Psoas muscle (tissue), 8 donors: Measurements from ENCODE around the gene OR6Y1. TPM values are rescaled to one million over a fixed set of nuclear protein-coding genes. Genes with fewer than 3 reads are reported as not detected.

Experiments used
- ATAC-seq, 4 donors: fragments of 200-7000 bp; cut with Tn5 transposase; one replicate each; pipeline ENCODE4 v1.9.1; 2020; ENCODE audit warnings: moderate library complexity in 3 of 4, mild to moderate bottlenecking in 2 of 4
- DNase-seq, 2 donors: peaks; one replicate each; pipeline ENCODE4 v3.0.0-alpha.2; 2020
- H3K27ac ChIP-seq: fragments of 200-600 bp; one replicate; pipeline ENCODE4 v1.8.0; 2022
- H3K27me3 ChIP-seq, 3 donors: fragments of 200-600 bp in 1 of 3; one replicate each; pipeline versions ENCODE4 v1.6.1 to v1.8.0; 2013 to 2022; ENCODE audit warnings: low read length in 2 of 3, mild to moderate bottlenecking in 2 of 3, moderate library complexity in 1 of 3; ENCODE audit not compliant: insufficient read depth in 3 of 3
- H3K36me3 ChIP-seq, 2 donors: fragments of 200-600 bp in 1 of 2; one replicate each; pipeline versions ENCODE4 v1.6.1 to v1.8.0; 2013 to 2022; ENCODE audit warnings: low read depth in 1 of 2, mild to moderate bottlenecking in 1 of 2, moderate library complexity in 1 of 2; ENCODE audit not compliant: insufficient read depth in 1 of 2
- H3K4me1 ChIP-seq: fragments of 200-600 bp; one replicate; pipeline ENCODE4 v1.8.0; 2022
- H3K4me3 ChIP-seq: fragments of 200-600 bp; one replicate; pipeline ENCODE4 v1.8.0; 2022; ENCODE audit warnings: mild to moderate bottlenecking
- H3K9me3 ChIP-seq: fragments of 200-600 bp; one replicate; pipeline ENCODE4 v1.8.0; 2022
- WGBS, 3 donors: extraction: QIAGEN DNeasy Blood & Tissue Kit; methylation state at CpG; one replicate each; pipeline versions ENCODE4 v1.1.6 to v1.1.7; 2013; 5-methylcytosine and 5-hydroxymethylcytosine counted together
- intact Hi-C, 2 donors: fragments of 100-400 bp; cut with DNase I; formaldehyde crosslinking; loops; one replicate each; pipeline versions ENCODE4 v1.11.0 to v1.14.2; 2022
- polyA plus RNA-seq, 3 donors: library from polyadenylated mRNA; stranded (reverse); fragments of 200-250 nt; gene quantifications; one replicate each; pipeline ENCODE4 v1.2.3, GENCODE V29; 2013
- total RNA-seq, 4 donors: library from RNA; stranded (reverse); fragmentation: NEBNext Ultra II Directional in 2 of 4; extraction: Animal tissue kit (Norgen Biotek cat#: 25700) in 2 of 4; gene quantifications; one replicate each; pipeline versions ENCODE4 v1.2.1 to v1.2.4, GENCODE V29; 2021 to 2023
- TF ChIP-seq, protein P1 (sequence below): fragments of 200-600 bp; IDR thresholded peaks from one replicate; pipeline ENCODE4 v1.8.0; 2022; ENCODE audit warnings: antibody characterized with exemption
- donor health status: healthy with polysubstance abuse.
- donor health status: DM: no; HTN: no; CAD: no; lungs with moderate emphysema.
- donor health status: Bipolar disorder and iron deficiency.
- donor health status: healthy.
- donor health status: DM: yes; HTN: yes; CAD: no.
- donor health status: DM: no; HTN: no; CAD: no.
- donor health status: DM: no; HTN: no; CAD: no.
- donor health status: DM: yes; HTN: yes; CAD: no.

The OR6Y1 gene
- total and polyA plus RNA-seq, 7 donors, result not detected

DNA sequence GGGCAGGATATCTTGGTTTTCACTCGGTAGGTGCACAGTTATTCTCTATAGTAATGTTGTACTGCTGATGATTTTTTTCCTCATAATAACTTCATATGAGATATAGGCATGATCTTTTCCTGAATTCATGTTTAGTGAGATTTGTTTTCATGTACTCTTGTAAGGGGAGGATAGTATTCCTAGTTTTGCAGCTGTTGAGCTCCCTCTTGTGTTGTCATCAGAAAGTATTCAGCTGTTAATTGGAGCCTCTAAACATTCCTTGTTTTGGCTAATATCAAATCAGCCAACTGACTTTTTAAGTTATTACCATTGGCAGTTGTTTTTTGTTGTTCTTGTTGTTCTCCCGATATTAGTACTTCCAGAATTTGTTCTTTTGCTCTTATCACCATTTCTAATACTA is 57.8 kb downstream of the OR6Y1 start:
- 18 to 30% (median 19%) methylated on average over 2 of the region's 2 CpGs for WGBS, 3 donors
- ATAC-seq, result no peak
- no peak overlapping the region for H3K4me3 ChIP-seq
- intact Hi-C loops, result no loop called here
- no peak overlapping the region for H3K27ac ChIP-seq
- H3K9me3 ChIP-seq, result no peaks in the 10 kb centered on the region
- H3K27me3 ChIP-seq, result no peaks in the 10 kb centered on the region
- no peaks in the 10 kb centered on the region for H3K36me3 ChIP-seq
- DNase-seq, result no peak
- TF ChIP-seq, protein P1, sequence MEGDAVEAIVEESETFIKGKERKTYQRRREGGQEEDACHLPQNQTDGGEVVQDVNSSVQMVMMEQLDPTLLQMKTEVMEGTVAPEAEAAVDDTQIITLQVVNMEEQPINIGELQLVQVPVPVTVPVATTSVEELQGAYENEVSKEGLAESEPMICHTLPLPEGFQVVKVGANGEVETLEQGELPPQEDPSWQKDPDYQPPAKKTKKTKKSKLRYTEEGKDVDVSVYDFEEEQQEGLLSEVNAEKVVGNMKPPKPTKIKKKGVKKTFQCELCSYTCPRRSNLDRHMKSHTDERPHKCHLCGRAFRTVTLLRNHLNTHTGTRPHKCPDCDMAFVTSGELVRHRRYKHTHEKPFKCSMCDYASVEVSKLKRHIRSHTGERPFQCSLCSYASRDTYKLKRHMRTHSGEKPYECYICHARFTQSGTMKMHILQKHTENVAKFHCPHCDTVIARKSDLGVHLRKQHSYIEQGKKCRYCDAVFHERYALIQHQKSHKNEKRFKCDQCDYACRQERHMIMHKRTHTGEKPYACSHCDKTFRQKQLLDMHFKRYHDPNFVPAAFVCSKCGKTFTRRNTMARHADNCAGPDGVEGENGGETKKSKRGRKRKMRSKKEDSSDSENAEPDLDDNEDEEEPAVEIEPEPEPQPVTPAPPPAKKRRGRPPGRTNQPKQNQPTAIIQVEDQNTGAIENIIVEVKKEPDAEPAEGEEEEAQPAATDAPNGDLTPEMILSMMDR, result no peak
- H3K4me1 ChIP-seq, result no peaks in the 10 kb centered on the region

DNA sequence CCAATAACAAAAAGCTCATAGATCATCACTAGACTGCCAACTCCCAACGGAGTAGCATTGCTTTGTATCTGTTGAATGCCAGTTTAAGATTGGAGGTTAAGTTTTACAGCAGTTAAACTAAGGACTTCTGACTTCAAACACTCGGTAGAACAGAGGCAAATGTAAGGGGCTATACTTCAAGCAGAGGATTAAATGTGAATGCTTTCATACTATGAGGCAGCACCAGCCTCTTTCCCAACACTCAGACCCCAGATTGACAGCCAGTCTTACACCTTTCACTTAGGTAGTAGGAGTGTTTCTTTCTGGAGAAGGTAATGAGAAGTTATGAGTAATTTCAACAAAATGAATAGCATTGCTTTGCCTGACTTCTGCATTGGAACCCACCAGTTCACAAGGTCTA is 59.4 kb downstream of the OR6Y1 start:
- ATAC-seq (no peak), DNase-seq (no peak)
- intact Hi-C loops, result no loop called here
- Histone ChIP-seq H3K27ac (no peak overlapping the region), H3K9me3 (no peaks in the 10 kb centered on the region), H3K4me1 (no peaks in the 10 kb centered on the region), H3K4me3 (no peak overlapping the region), H3K27me3 (no peaks in the 10 kb centered on the region), H3K36me3 (no peaks in the 10 kb centered on the region)
- WGBS, 3 donors, result 0 to 22% (median 15%) methylated on average over 2 of the region's 2 CpGs
- TF ChIP-seq, protein P1, result no peak

Other genes starting within 250 kb of the OR6Y1 start
- not detected for gene CD1B, start 222.9 kb downstream of the OR6Y1 start, total RNA-seq
- under 1 TPM in 1 of 3 donors, not detected in 2; 0.03 TPM for gene CD1B, start 222.9 kb downstream of the OR6Y1 start, polyA plus RNA-seq
- not detected for gene CD1E, start 200.5 kb downstream of the OR6Y1 start, total RNA-seq
- gene CD1E, start 200.5 kb downstream of the OR6Y1 start, polyA plus RNA-seq, result under 1 TPM in 1 of 3 donors, not detected in 2; 0.08 TPM
- gene OR10T2, start 154.9 kb downstream of the OR6Y1 start, total RNA-seq, result not detected
- not detected for gene OR10T2, start 154.9 kb downstream of the OR6Y1 start, polyA plus RNA-seq
- gene OR10K2, start 128.2 kb downstream of the OR6Y1 start, total RNA-seq, result not detected
- gene OR10K2, start 128.2 kb downstream of the OR6Y1 start, polyA plus RNA-seq, result not detected
- under 1 TPM in 1 of 4 donors, not detected in 3; 0.06 TPM for gene OR10K1, start 92.6 kb downstream of the OR6Y1 start, total RNA-seq
- not detected for gene OR10K1, start 92.6 kb downstream of the OR6Y1 start, polyA plus RNA-seq
- not detected for gene OR10R2, start 82.2 kb downstream of the OR6Y1 start, total RNA-seq
- gene OR10R2, start 82.2 kb downstream of the OR6Y1 start, polyA plus RNA-seq, result not detected
- gene OR6P1, start 16.2 kb upstream of the OR6Y1 start, total RNA-seq, result not detected
- gene OR6P1, start 16.2 kb upstream of the OR6Y1 start, polyA plus RNA-seq, result not detected
- not detected for gene OR10X1, start 25.5 kb upstream of the OR6Y1 start, total RNA-seq
- gene OR10X1, start 25.5 kb upstream of the OR6Y1 start, polyA plus RNA-seq, result not detected
- gene OR10Z1, start 50.9 kb upstream of the OR6Y1 start, total RNA-seq, result not detected
- not detected for gene OR10Z1, start 50.9 kb upstream of the OR6Y1 start, polyA plus RNA-seq
- gene SPTA1, start 132.3 kb upstream of the OR6Y1 start, total RNA-seq, result under 1 TPM in 2 of 4 donors, not detected in 2; 0.57 to 0.74 TPM
- under 1 TPM; 0.05 to 0.14 (median 0.07) TPM for gene SPTA1, start 132.3 kb upstream of the OR6Y1 start, polyA plus RNA-seq
- gene OR6K2, start 146.2 kb upstream of the OR6Y1 start, total RNA-seq, result not detected
- not detected for gene OR6K2, start 146.2 kb upstream of the OR6Y1 start, polyA plus RNA-seq
- gene OR6K3, start 166.3 kb upstream of the OR6Y1 start, total RNA-seq, result not detected
- gene OR6K3, start 166.3 kb upstream of the OR6Y1 start, polyA plus RNA-seq, result not detected
- gene OR6K6, start 200.3 kb upstream of the OR6Y1 start, total RNA-seq, result not detected
- gene OR6K6, start 200.3 kb upstream of the OR6Y1 start, polyA plus RNA-seq, result not detected
- gene OR6N1, start 217.8 kb upstream of the OR6Y1 start, total RNA-seq, result not detected
- not detected for gene OR6N1, start 217.8 kb upstream of the OR6Y1 start, polyA plus RNA-seq
- gene OR6N2, start 226.8 kb upstream of the OR6Y1 start, total RNA-seq, result not detected
- not detected for gene OR6N2, start 226.8 kb upstream of the OR6Y1 start, polyA plus RNA-seq